Loucy (cell line): ENCODE measurements around the gene STMND1.

Source experiments
- EZH2phosphoT487 ChIP-seq: fragments of 200-600 bp; IDR thresholded peaks from 2 replicates; pipeline ENCODE4 v1.6.1; 2018; ENCODE audit warnings: antibody characterized with exemption, mild to moderate bottlenecking, moderate library complexity, borderline replicate concordance
- TF ChIP-seq, protein P1 (sequence below): fragments of 200-600 bp; sonication (generic); conservative IDR thresholded peaks from 2 replicates; pipeline ENCODE4 v1.5.1; 2014; ENCODE audit warnings: mild to moderate bottlenecking, antibody characterized with exemption, low read length

DNA sequence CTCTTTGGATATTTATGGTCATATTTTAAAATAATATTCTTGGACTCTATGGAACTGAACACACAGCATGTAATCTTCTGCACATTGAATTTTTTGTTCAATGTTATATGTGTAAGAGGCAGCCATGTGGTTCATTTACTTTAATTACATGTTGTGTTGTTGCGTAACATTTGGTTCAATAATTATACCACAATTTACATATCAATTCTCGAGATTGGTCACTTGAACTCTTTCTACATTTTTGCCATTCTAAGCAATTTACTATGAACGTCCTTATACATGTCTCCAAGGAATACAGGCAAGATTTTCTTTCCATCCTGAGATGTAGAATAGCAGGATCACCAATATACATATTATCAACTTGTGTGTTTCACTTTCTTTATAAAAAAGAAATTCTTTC is 18.5 kb upstream of the STMND1 start:
- TF ChIP-seq, protein P1, sequence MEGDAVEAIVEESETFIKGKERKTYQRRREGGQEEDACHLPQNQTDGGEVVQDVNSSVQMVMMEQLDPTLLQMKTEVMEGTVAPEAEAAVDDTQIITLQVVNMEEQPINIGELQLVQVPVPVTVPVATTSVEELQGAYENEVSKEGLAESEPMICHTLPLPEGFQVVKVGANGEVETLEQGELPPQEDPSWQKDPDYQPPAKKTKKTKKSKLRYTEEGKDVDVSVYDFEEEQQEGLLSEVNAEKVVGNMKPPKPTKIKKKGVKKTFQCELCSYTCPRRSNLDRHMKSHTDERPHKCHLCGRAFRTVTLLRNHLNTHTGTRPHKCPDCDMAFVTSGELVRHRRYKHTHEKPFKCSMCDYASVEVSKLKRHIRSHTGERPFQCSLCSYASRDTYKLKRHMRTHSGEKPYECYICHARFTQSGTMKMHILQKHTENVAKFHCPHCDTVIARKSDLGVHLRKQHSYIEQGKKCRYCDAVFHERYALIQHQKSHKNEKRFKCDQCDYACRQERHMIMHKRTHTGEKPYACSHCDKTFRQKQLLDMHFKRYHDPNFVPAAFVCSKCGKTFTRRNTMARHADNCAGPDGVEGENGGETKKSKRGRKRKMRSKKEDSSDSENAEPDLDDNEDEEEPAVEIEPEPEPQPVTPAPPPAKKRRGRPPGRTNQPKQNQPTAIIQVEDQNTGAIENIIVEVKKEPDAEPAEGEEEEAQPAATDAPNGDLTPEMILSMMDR, result no peak
- no peak for TF ChIP-seq EZH2phosphoT487
